ENCODE data around the gene RALGAPA1. TPM values are rescaled to one million over a fixed set of nuclear protein-coding genes. Genes with fewer than 3 reads are reported as not detected.

RALGAPA1 gene
- total and polyA plus RNA-seq, 9 of the 15 experiments (the other 6 are each of a cell fraction or from before 2014, with no cell fraction given) = 2.5 to 16.3 (median 6.2) TPM

GRCh38 chr14:35519986-35520385 is 289.1 kb downstream of the RALGAPA1 start:
- BruUV-seq (replicated peaks) = no TSS peak
- DNase-seq (ENCODE audit: extremely low read depth in 1 of 4, low spot score in 3 of 4) (no peak), ATAC-seq (no peak), FAIRE-seq (no peak)
- Histone ChIP-seq H3K27me3 (ENCODE audit: control insufficient read depth in 2 of 2, insufficient read depth in 2 of 2, low read length in 2 of 2) (no peaks in the 10 kb centered on the region), H3K4me3 (no peak overlapping the region), H3K9me3 (replicated peaks; ENCODE audit: control insufficient read depth, insufficient read depth, low read depth, low read length) (no peaks in the 10 kb centered on the region), H3K36me3 (ENCODE audit: control insufficient read depth, insufficient read depth, low read length) (no peaks in the 10 kb centered on the region), H3K4me1 (replicated peaks in 1 of 2; ENCODE audit: control insufficient read depth in 2 of 2, insufficient read depth in 2 of 2, low read length in 2 of 2) (no peaks in the 10 kb centered on the region), H3K4me2 (ENCODE audit: insufficient read depth, low read length) (no peak overlapping the region), H2AFZ (ENCODE audit: low read depth, low read length) (no peak overlapping the region), H4K20me1 (replicated peaks; ENCODE audit: control insufficient read depth, insufficient read depth, low read length) (no peaks in the 10 kb centered on the region), H3K9ac (ENCODE audit: insufficient read depth in 1 of 2, low read depth in 2 of 2, low read length in 2 of 2) (no peak overlapping the region), H3K27ac (ENCODE audit: extremely low read depth, low read depth, low read length) (no peak overlapping the region), H3K9me1 (ENCODE audit: control insufficient read depth, insufficient read depth, low read length) (no peaks in the 10 kb centered on the region), H3K79me2 (ENCODE audit: control insufficient read depth, insufficient read depth, low read length) (no peaks in the 10 kb centered on the region)
- intact Hi-C loops (cut with micrococcal nuclease) = no loop called here
- POLR2A ChIA-PET = no interaction called here
- in situ Hi-C loops (cut with MboI) = no loop called here
- 0% methylated on average over 2 of the region's 2 CpGs for WGBS (ENCODE audit: insufficient coverage, low coverage, missing lambda C conversion rate)
- CTCF ChIA-PET (ENCODE audit: low intra/inter-chr PET ratio) = no interaction called here
- no peak for TF ChIP-seq RAD21 (CRISPR knock-in tag; conservative IDR thresholded peaks at IDR 0.05 in 1 of 2, IDR thresholded peaks at IDR 0.05 in 1 of 2)
- no peak for TF ChIP-seq SNRNP70 (optimal IDR thresholded peaks at IDR 0.05; ENCODE audit: low read depth, low read length)
- no peak for TF ChIP-seq MIER1 (IDR thresholded peaks at IDR 0.05; ENCODE audit: low read depth)

- in situ Hi-C loops (cut with MboI) = no loop called here
- Histone ChIP-seq H4K20me1 (replicated peaks; ENCODE audit: control insufficient read depth, insufficient read depth, low read length) (no peaks in the 10 kb centered on the region), H3K4me1 (replicated peaks in 1 of 2; ENCODE audit: control insufficient read depth in 2 of 2, insufficient read depth in 2 of 2, low read length in 2 of 2) (no peaks in the 10 kb centered on the region), H3K4me2 (ENCODE audit: insufficient read depth, low read length) (no peak overlapping the region), H3K79me2 (ENCODE audit: control insufficient read depth, insufficient read depth, low read length) (no peaks in the 10 kb centered on the region), H3K9ac (ENCODE audit: insufficient read depth in 1 of 2, low read depth in 2 of 2, low read length in 2 of 2) (no peak overlapping the region), H3K4me3 (no peak overlapping the region), H3K36me3 (ENCODE audit: control insufficient read depth, insufficient read depth, low read length) (no peaks in the 10 kb centered on the region), H2AFZ (ENCODE audit: low read depth, low read length) (no peak overlapping the region), H3K9me1 (ENCODE audit: control insufficient read depth, insufficient read depth, low read length) (no peaks in the 10 kb centered on the region), H3K27ac (ENCODE audit: extremely low read depth, low read depth, low read length) (no peak overlapping the region), H3K9me3 (replicated peaks; ENCODE audit: control insufficient read depth, insufficient read depth, low read depth, low read length) (no peaks in the 10 kb centered on the region), H3K27me3 (ENCODE audit: control insufficient read depth in 2 of 2, insufficient read depth in 2 of 2, low read length in 2 of 2) (no peaks in the 10 kb centered on the region)
- ChIA-PET POLR2A (no interaction called here), CTCF (ENCODE audit: low intra/inter-chr PET ratio) (no interaction called here)
- ATAC-seq (no peak), DNase-seq (ENCODE audit: extremely low read depth in 1 of 4, low spot score in 3 of 4) (no peak), FAIRE-seq (no peak)
- no TSS peak for BruUV-seq (replicated peaks)
- 0% methylated on average over 1 of the region's 1 CpG for WGBS (ENCODE audit: insufficient coverage, low coverage, missing lambda C conversion rate)
- intact Hi-C loops (cut with micrococcal nuclease) = no loop called here
- TF ChIP-seq CREB1 (IDR thresholded peaks at IDR 0.05) (no peak), CREB1 (CRISPR knock-in tag; IDR thresholded peaks at IDR 0.05) (no peak), NBN (IDR thresholded peaks at IDR 0.05; ENCODE audit: low read depth) (no peak), ZNF551 (CRISPR knock-in tag; IDR thresholded peaks at IDR 0.05) (no peak), MLLT1 (IDR thresholded peaks at IDR 0.05) (no peak), MYBL2 (IDR thresholded peaks at IDR 0.05; ENCODE audit: low read depth) (no peak), MYBL2 (CRISPR knock-in tag; IDR thresholded peaks at IDR 0.05; ENCODE audit: borderline replicate concordance) (no peak), KLF6 (CRISPR knock-in tag; IDR thresholded peaks at IDR 0.05; ENCODE audit: borderline replicate concordance) (no peak), ID3 (CRISPR knock-in tag; IDR thresholded peaks at IDR 0.05) (no peak), ID3 (tag; IDR thresholded peaks at IDR 0.05) (no peak), L3MBTL2 (IDR thresholded peaks at IDR 0.05) (no peak), GATAD2B (IDR thresholded peaks at IDR 0.05; ENCODE audit: borderline replicate concordance) (no peak), ZC3H11A (IDR thresholded peaks at IDR 0.05; ENCODE audit: low read depth, low read length) (no peak), NR2C2 (CRISPR knock-in tag; IDR thresholded peaks at IDR 0.05) (no peak), NR2C2 (tag; IDR thresholded peaks at IDR 0.05) (no peak), MCM3 (IDR thresholded peaks at IDR 0.05) (no peak)
Observed at GRCh38 chr14:35515916-35516315, 293.2 kb downstream of the RALGAPA1 start.

Data from K562 (cell line).